B cell (primary cell): ENCODE results near the gene ADAMTS17. TPM values are rescaled to one million over a fixed set of nuclear protein-coding genes. Genes with fewer than 3 reads are reported as not detected.

Experiments used
- ATAC-seq: fragments of 200-7000 bp; cut with Tn5 transposase; one replicate; pipeline ENCODE4 v1.10.0; 2021; ENCODE audit warnings: low read depth, mild to moderate bottlenecking, moderate number of reproducible peaks, moderate library complexity
- CTCF ChIA-PET: fragments of 350-600 bp; sonication (Branson Sonifier 250); formaldehyde crosslinking; loops from one replicate; lab custom pipeline; 2021; ENCODE audit warnings: antibody characterized with exemption, inconsistent platforms; lab: Charles Lee
- POLR2A ChIA-PET: fragments of 350-600 bp; sonication (Branson Sonifier 250); formaldehyde crosslinking; loops from one replicate; lab custom pipeline; 2021; ENCODE audit warnings: antibody characterized with exemption; lab: Charles Lee
- DNase-seq: peaks from one replicate; pipeline ENCODE4 v3.0.0; 2013
- H2AFZ ChIP-seq: 2 replicates; pipeline ENCODE4 v1.6.1; 2012; ENCODE audit warnings: mild to moderate bottlenecking, low read depth, low read length; ENCODE audit not compliant: insufficient read depth, poor library complexity, severe bottlenecking
- H3K27ac ChIP-seq, 2 donors: 1 replicate in 1 of 2; 2 replicates in 1 of 2; pipeline ENCODE4 v1.5.1; 2012 to 2013; ENCODE audit warnings: low read length in 2 of 2, mild to moderate bottlenecking in 2 of 2, moderate library complexity in 1 of 2
- H3K27me3 ChIP-seq, 4 experiments: fragments of 200-600 bp in 1 of 4; sonication (generic) in 1 of 4; replicated peaks in 1 of 4; 1 replicate in 2 of 4; 2 replicates in 2 of 4; pipeline versions ENCODE4 v1.6.1 to v1.7.0; 2013 to 2016; ENCODE audit warnings: low read length in 3 of 4, mild to moderate bottlenecking in 2 of 4, mixed read lengths in 1 of 4, moderate library complexity in 1 of 4; ENCODE audit not compliant: insufficient read depth in 4 of 4, control insufficient read depth in 3 of 4; ENCODE audit errors: control extremely low read depth in 1 of 4
- H3K36me3 ChIP-seq, 2 experiments: replicated peaks in 1 of 2; 1 replicate in 1 of 2; 2 replicates in 1 of 2; pipeline versions ENCODE4 v1.6.1 to v1.7.1; 2013; ENCODE audit warnings: low read length in 1 of 2; ENCODE audit not compliant: insufficient read depth in 2 of 2, control insufficient read depth in 1 of 2; ENCODE audit errors: control extremely low read depth in 1 of 2, extremely low read depth in 1 of 2
- H3K4me1 ChIP-seq, 2 donors: fragments of 200-600 bp in 1 of 2; sonication (generic) in 1 of 2; 1 replicate in 1 of 2; 2 replicates in 1 of 2; pipeline versions ENCODE4 v1.5.1 to v1.6.1; 2013 to 2017; ENCODE audit warnings: low read length in 2 of 2; ENCODE audit not compliant: control insufficient read depth in 2 of 2, insufficient read depth in 2 of 2
- H3K4me2 ChIP-seq: replicated peaks from 2 replicates; pipeline ENCODE3; 2012; ENCODE audit warnings: mild to moderate bottlenecking, low read depth, low read length; ENCODE audit not compliant: poor library complexity, severe bottlenecking
- H3K4me3 ChIP-seq, 5 experiments: fragments of 200-600 bp in 1 of 5; sonication (generic) in 1 of 5; 1 replicate in 3 of 5; 2 replicates in 2 of 5; pipeline versions ENCODE4 v1.5.1 to v1.7.0; 2011 to 2016; ENCODE audit warnings: low read length in 4 of 5, mild to moderate bottlenecking in 4 of 5, low read depth in 2 of 5, control low read depth in 1 of 5, moderate library complexity in 1 of 5; ENCODE audit not compliant: insufficient read depth in 1 of 5; ENCODE audit errors: control extremely low read depth in 1 of 5, extremely low read depth in 1 of 5
- H3K79me2 ChIP-seq: fragments of 200-600 bp; sonication (generic); one replicate; pipeline ENCODE4 v1.6.0; 2016; ENCODE audit warnings: low read length; ENCODE audit not compliant: control insufficient read depth, insufficient read depth
- H3K9ac ChIP-seq: fragments of 200-600 bp; sonication (generic); 2 replicates; pipeline ENCODE4 v1.6.1; 2017; ENCODE audit warnings: mild to moderate bottlenecking, low read length, moderate library complexity
- H3K9me3 ChIP-seq, 3 donors: one replicate each; pipeline versions ENCODE4 v1.6.1 to v1.7.1; 2013; ENCODE audit warnings: low read length in 2 of 3; ENCODE audit not compliant: control insufficient read depth in 2 of 3, insufficient read depth in 1 of 3; ENCODE audit errors: control extremely low read depth in 1 of 3
- H4K20me1 ChIP-seq: 2 replicates; pipeline ENCODE4 v1.6.0; 2012; ENCODE audit warnings: mild to moderate bottlenecking, low read length; ENCODE audit not compliant: insufficient read depth, control insufficient read depth, poor library complexity, severe bottlenecking
- H3K27ac Mint-ChIP-seq: one replicate; pipeline ENCODE4 v1.8.0; 2021; ENCODE audit warnings: mixed read lengths
- H3K27me3 Mint-ChIP-seq: one replicate; pipeline ENCODE4 v1.8.0; 2021; ENCODE audit warnings: mixed read lengths
- H3K4me1 Mint-ChIP-seq: one replicate; pipeline ENCODE4 v1.8.0; 2021; ENCODE audit warnings: mixed read lengths
- H3K4me3 Mint-ChIP-seq: one replicate; pipeline ENCODE4 v1.8.0; 2021; ENCODE audit warnings: mixed read lengths
- H3K9me3 Mint-ChIP-seq: one replicate; pipeline ENCODE4 v1.8.0; 2022; ENCODE audit warnings: mixed read lengths; ENCODE audit not compliant: insufficient read depth
- CTCF ChIP-seq: fragments of 200-600 bp; IDR thresholded peaks from one replicate; pipeline ENCODE4 v1.8.0; 2022; ENCODE audit warnings: antibody characterized with exemption, mild to moderate bottlenecking
- EZH2 ChIP-seq: IDR thresholded peaks from 2 replicates; pipeline ENCODE4 v1.6.1; 2012; ENCODE audit warnings: borderline replicate concordance, low read depth, mild to moderate bottlenecking, moderate library complexity, low read length; ENCODE audit not compliant: insufficient read depth, poor library complexity, severe bottlenecking
- WGBS: methylation state at CpG from one replicate; pipeline ENCODE4 v1.1.5; 2013; ENCODE audit warnings: missing lambda C conversion rate; ENCODE audit not compliant: insufficient coverage; 5-methylcytosine and 5-hydroxymethylcytosine counted together
- intact Hi-C: fragments of 100-400 bp; cut with micrococcal nuclease; formaldehyde crosslinking; loops from one replicate; pipeline ENCODE4 v1.10.0; 2022
- polyA plus RNA-seq: library from polyadenylated mRNA; depleted of rRNA; stranded (reverse); fragments of >200 nt; gene quantifications from 2 replicates; pipeline ENCODE4 v1.2.3, GENCODE V29; 2012
- total RNA-seq, 2 donors: library from RNA; stranded (reverse); fragments of 120-200 nt in 1 of 2; gene quantifications; 1 replicate in 1 of 2; 2 replicates in 1 of 2; pipeline versions ENCODE4 v1.2.3 to v1.2.4, GENCODE V29; 2013 to 2022

Gene ADAMTS17
- total and polyA plus RNA-seq, 2 donors (not counting 1 experiment from before 2014, with no cell fraction given): 0.10 TPM; not detected in 1

GRCh38 chr15:100166313-100166712 is 175.5 kb downstream of the ADAMTS17 start:
- no peak for ATAC-seq
- no peaks in the 10 kb centered on the region for H3K27me3 ChIP-seq
- H3K9me3 ChIP-seq: peaks cover 0 to 6% (median 0%) of the 10 kb centered on the region in 3 donors
- Mint-ChIP-seq H3K27me3 (peaks cover 6% of the 10 kb centered on the region), H3K4me1 (no peaks in the 10 kb centered on the region), H3K4me3 (no peak overlapping the region), H3K9me3 (no peaks in the 10 kb centered on the region), H3K27ac (no peak overlapping the region)
- ChIA-PET CTCF (no interaction called here), POLR2A (no interaction called here)
- no peak overlapping the region for H2AFZ ChIP-seq
- no peak overlapping the region for H3K9ac ChIP-seq
- H3K4me2 ChIP-seq: no peak overlapping the region
- H3K36me3 ChIP-seq: no peaks in the 10 kb centered on the region
- H3K4me3 ChIP-seq: no peak overlapping the region
- TF ChIP-seq EZH2 (no peak), CTCF (no peak)
- no CpG with 5 or more reads among the region's 1 CpG for WGBS
- H3K79me2 ChIP-seq: no peaks in the 10 kb centered on the region
- H4K20me1 ChIP-seq: no peaks in the 10 kb centered on the region
- no peak overlapping the region for H3K27ac ChIP-seq
- no peak for DNase-seq
- no peaks in the 10 kb centered on the region for H3K4me1 ChIP-seq
- intact Hi-C loops: no loop called here

GRCh38 chr15:100163961-100164360 is 177.8 kb downstream of the ADAMTS17 start:
- no peaks in the 10 kb centered on the region for H3K4me1 Mint-ChIP-seq
- no peak overlapping the region for H3K9ac ChIP-seq
- no peaks in the 10 kb centered on the region for H3K79me2 ChIP-seq
- no peak overlapping the region for H3K4me3 Mint-ChIP-seq
- H3K4me2 ChIP-seq: no peak overlapping the region
- 93% methylated on average over 2 of the region's 3 CpGs for WGBS
- intact Hi-C loops: no loop called here
- ChIA-PET CTCF (no interaction called here), POLR2A (no interaction called here)
- H3K9me3 ChIP-seq: no peaks in the 10 kb centered on the region
- H3K27ac Mint-ChIP-seq: no peak overlapping the region
- no peaks in the 10 kb centered on the region for H3K9me3 Mint-ChIP-seq
- TF ChIP-seq CTCF (no peak), EZH2 (no peak)
- no peaks in the 10 kb centered on the region for H3K4me1 ChIP-seq
- no peak for DNase-seq
- H3K27me3 ChIP-seq: no peaks in the 10 kb centered on the region
- H4K20me1 ChIP-seq: no peaks in the 10 kb centered on the region
- no peaks in the 10 kb centered on the region for H3K36me3 ChIP-seq
- no peak overlapping the region for H2AFZ ChIP-seq
- ATAC-seq: no peak
- no peak overlapping the region for H3K4me3 ChIP-seq
- no peak overlapping the region for H3K27ac ChIP-seq
- H3K27me3 Mint-ChIP-seq: peaks cover 6% of the 10 kb centered on the region
